ENCODE data around the gene ADCY10.
A peak's percentile ranks its signal among the peaks of the same experiment; 100 is the strongest.

ADCY10 gene

GRCh38 chr1:167913895-167914496 lies at the start of gene ADCY10:
Gene ADCY10, minus strand, starts transcription at chr1:167914134. Its CDS starts 8,994 bp downstream, at chr1:167905140.
- Mint-ChIP-seq H3K27me3 (no peaks in the 10 kb centered on the region), H3K36me3 (ENCODE audit: low read depth) (peaks cover 38% of the 10 kb centered on the region), H3K4me1 (ENCODE audit: low read depth) (peaks cover 20% of the 10 kb centered on the region), H3K4me3 (no peak within 1 kb of the TSS), H3K9me3 (peaks cover 12% of the 10 kb centered on the region), H3K27ac (no peak within 1 kb of the TSS)
- intact Hi-C loops (cut with micrococcal nuclease): no loop called here

- peaks cover 48% of the 10 kb centered on the region for H3K36me3 Mint-ChIP-seq (ENCODE audit: low read depth)
- H3K9me3 Mint-ChIP-seq: no peaks in the 10 kb centered on the region
- no peak overlapping the region for H3K4me3 Mint-ChIP-seq
- intact Hi-C loops (cut with micrococcal nuclease): no loop called here
- H3K27me3 Mint-ChIP-seq: no peaks in the 10 kb centered on the region
- H3K4me1 Mint-ChIP-seq (ENCODE audit: low read depth): peaks cover under 1% of the 10 kb centered on the region
- no peak overlapping the region for H3K27ac Mint-ChIP-seq
Observed at GRCh38 chr1:167957710-167958109, 43.8 kb upstream of the ADCY10 start.

GRCh38 chr1:167955915-167956314 lies 42.0 kb upstream of the ADCY10 start:
- no peaks in the 10 kb centered on the region for H3K9me3 Mint-ChIP-seq

GRCh38 chr1:167950569-167950968 lies 36.6 kb upstream of the ADCY10 start:
- Mint-ChIP-seq H3K36me3 (ENCODE audit: low read depth) (peaks cover 43% of the 10 kb centered on the region), H3K4me3 (no peak overlapping the region), H3K4me1 (ENCODE audit: low read depth) (peaks cover 27% of the 10 kb centered on the region), H3K9me3 (no peaks in the 10 kb centered on the region), H3K27ac (no peak overlapping the region), H3K27me3 (no peaks in the 10 kb centered on the region)
- intact Hi-C loops (cut with micrococcal nuclease): no loop called here

More at GRCh38 chr1:167955915-167956314, 42.0 kb upstream of the ADCY10 start:
- peaks cover 6% of the 10 kb centered on the region for H3K4me1 Mint-ChIP-seq (ENCODE audit: low read depth)
- intact Hi-C loops (cut with micrococcal nuclease): no loop called here
- no peak overlapping the region for H3K27ac Mint-ChIP-seq
- no peaks in the 10 kb centered on the region for H3K27me3 Mint-ChIP-seq
- peaks cover 54% of the 10 kb centered on the region for H3K36me3 Mint-ChIP-seq (ENCODE audit: low read depth)
- H3K4me3 Mint-ChIP-seq: no peak overlapping the region

GRCh38 chr1:167949785-167950184 lies 35.9 kb upstream of the ADCY10 start:
- H3K9me3 Mint-ChIP-seq: no peaks in the 10 kb centered on the region
- intact Hi-C loops (cut with micrococcal nuclease): no loop called here
- H3K27me3 Mint-ChIP-seq: no peaks in the 10 kb centered on the region
- no peak overlapping the region for H3K27ac Mint-ChIP-seq
- no peak overlapping the region for H3K4me3 Mint-ChIP-seq
- H3K4me1 Mint-ChIP-seq (ENCODE audit: low read depth): peaks cover 32% of the 10 kb centered on the region
- H3K36me3 Mint-ChIP-seq (ENCODE audit: low read depth): peaks cover 36% of the 10 kb centered on the region

GRCh38 chr1:167947733-167948132 lies 33.8 kb upstream of the ADCY10 start:
- no peaks in the 10 kb centered on the region for H3K9me3 Mint-ChIP-seq
- H3K4me1 Mint-ChIP-seq (ENCODE audit: low read depth): peaks cover 32% of the 10 kb centered on the region
- H3K4me3 Mint-ChIP-seq: no peak overlapping the region
- H3K27me3 Mint-ChIP-seq: no peaks in the 10 kb centered on the region
- no peak overlapping the region for H3K27ac Mint-ChIP-seq
- peaks cover 25% of the 10 kb centered on the region for H3K36me3 Mint-ChIP-seq (ENCODE audit: low read depth)
- intact Hi-C loops (cut with micrococcal nuclease): no loop called here

GRCh38 chr1:167943541-167943940 lies 29.6 kb upstream of the ADCY10 start:
- Mint-ChIP-seq H3K9me3 (no peaks in the 10 kb centered on the region), H3K36me3 (ENCODE audit: low read depth) (peaks cover 19% of the 10 kb centered on the region), H3K4me3 (no peak overlapping the region), H3K4me1 (ENCODE audit: low read depth) (peaks cover 22% of the 10 kb centered on the region), H3K27ac (no peak overlapping the region), H3K27me3 (no peaks in the 10 kb centered on the region)
- intact Hi-C loops (cut with micrococcal nuclease): no loop called here

GRCh38 chr1:167940264-167940663 lies 26.3 kb upstream of the ADCY10 start:
- Mint-ChIP-seq H3K4me1 (ENCODE audit: low read depth) (peaks cover 17% of the 10 kb centered on the region), H3K36me3 (ENCODE audit: low read depth) (peaks cover 40% of the 10 kb centered on the region), H3K9me3 (no peaks in the 10 kb centered on the region), H3K27ac (no peak overlapping the region), H3K4me3 (no peak overlapping the region), H3K27me3 (no peaks in the 10 kb centered on the region)
- intact Hi-C loops (cut with micrococcal nuclease): no loop called here

GRCh38 chr1:167938080-167938636 lies 24.2 kb upstream of the ADCY10 start:
- H3K27me3 Mint-ChIP-seq: no peaks in the 10 kb centered on the region
- intact Hi-C loops (cut with micrococcal nuclease): loop anchor here (5.0 kb wide), 2 partner anchors 221 to 289 kb away; partner anchors contain the start of gene SFT2D2
- H3K4me1 Mint-ChIP-seq (ENCODE audit: low read depth): peaks cover 33% of the 10 kb centered on the region
- peak overlapping the region; percentile 87 for H3K4me3 Mint-ChIP-seq
- H3K36me3 Mint-ChIP-seq (ENCODE audit: low read depth): peaks cover 36% of the 10 kb centered on the region
- H3K27ac Mint-ChIP-seq: peak overlapping the region; percentile 86
- H3K9me3 Mint-ChIP-seq: no peaks in the 10 kb centered on the region

- H3K27me3 Mint-ChIP-seq: no peaks in the 10 kb centered on the region
- H3K36me3 Mint-ChIP-seq (ENCODE audit: low read depth): peaks cover 32% of the 10 kb centered on the region
- no peaks in the 10 kb centered on the region for H3K9me3 Mint-ChIP-seq
- intact Hi-C loops (cut with micrococcal nuclease): loop anchor here (2.0 to 5.0 kb wide), 3 partner anchors 220 to 290 kb away; partner anchors contain the start of genes SFT2D2 and TIPRL
- H3K4me1 Mint-ChIP-seq (ENCODE audit: low read depth): peaks cover 36% of the 10 kb centered on the region
- H3K4me3 Mint-ChIP-seq: peak overlapping the region; percentile 87
- H3K27ac Mint-ChIP-seq: peak overlapping the region; percentile 86
Observed at GRCh38 chr1:167937709-167938010, 23.7 kb upstream of the ADCY10 start.

GRCh38 chr1:167936930-167937708 lies 23.2 kb upstream of the ADCY10 start, which contains the start of gene MPC2:
Gene MPC2, minus strand, starts transcription at chr1:167937072. Its CDS starts 1,231 bp downstream, at chr1:167935841.
- H3K36me3 Mint-ChIP-seq (ENCODE audit: low read depth): peaks cover 27% of the 10 kb centered on the region
- intact Hi-C loops (cut with micrococcal nuclease): loop anchor here (2.0 to 5.0 kb wide), 3 partner anchors 220 to 290 kb away; partner anchors contain the start of genes SFT2D2 and TIPRL
- peak within 1 kb of the TSS; percentile 86 for H3K27ac Mint-ChIP-seq
- H3K4me1 Mint-ChIP-seq (ENCODE audit: low read depth): peaks cover 39% of the 10 kb centered on the region
- no peaks in the 10 kb centered on the region for H3K9me3 Mint-ChIP-seq
- H3K4me3 Mint-ChIP-seq: peak within 1 kb of the TSS; percentile 87
- no peaks in the 10 kb centered on the region for H3K27me3 Mint-ChIP-seq

GRCh38 chr1:167936068-167936929 lies 22.4 kb upstream of the ADCY10 start, which contains the start of gene DCAF6:
Gene DCAF6, plus strand, starts transcription at chr1:167936683. Its CDS starts 229 bp downstream, at chr1:167936912.
- intact Hi-C loops (cut with micrococcal nuclease): loop anchor here (2.0 to 5.0 kb wide), 3 partner anchors 219 to 291 kb away; partner anchors contain the start of genes SFT2D2 and TIPRL
- no peaks in the 10 kb centered on the region for H3K27me3 Mint-ChIP-seq
- peaks cover 25% of the 10 kb centered on the region for H3K36me3 Mint-ChIP-seq (ENCODE audit: low read depth)
- H3K4me3 Mint-ChIP-seq: peak within 1 kb of the TSS; percentile 87
- peak within 1 kb of the TSS; percentile 86 for H3K27ac Mint-ChIP-seq
- H3K9me3 Mint-ChIP-seq: no peaks in the 10 kb centered on the region
- H3K4me1 Mint-ChIP-seq (ENCODE audit: low read depth): peaks cover 39% of the 10 kb centered on the region
